Common myeloid progenitor, CD34-positive (primary cell): ENCODE measurements around the gene MCRIP1.

Source experiments
- CTCF ChIA-PET: fragments of 350-600 bp; sonication (Branson Sonifier 250); formaldehyde crosslinking; loops from one replicate; lab custom pipeline; 2021; ENCODE audit warnings: antibody characterized with exemption; lab: Charles Lee
- POLR2A ChIA-PET: fragments of 350-600 bp; sonication (Branson Sonifier 250); formaldehyde crosslinking; loops from one replicate; lab custom pipeline; 2021; ENCODE audit warnings: antibody characterized with exemption; lab: Charles Lee
- DNase-seq, 3 donors: peaks; one replicate each; pipeline versions ENCODE4 v3.0.0 to v3.0.0-alpha.2; 2013
- H3K27ac ChIP-seq, 2 experiments: 1 replicate in 1 of 2; 2 replicates in 1 of 2; pipeline ENCODE4 v1.7.0; 2013; ENCODE audit warnings: inconsistent platforms in 2 of 2, low read length in 2 of 2, mild to moderate bottlenecking in 2 of 2, low read depth in 1 of 2, moderate library complexity in 1 of 2; ENCODE audit not compliant: severe bottlenecking in 2 of 2, insufficient read depth in 1 of 2, poor library complexity in 1 of 2
- H3K27me3 ChIP-seq, 5 experiments: replicated peaks in 2 of 5; 1 replicate in 3 of 5; 2 replicates in 2 of 5; pipeline versions ENCODE4 v1.6.1 to v1.7.0; 2013; ENCODE audit warnings: low read length in 4 of 5, mild to moderate bottlenecking in 2 of 5, moderate library complexity in 2 of 5, inconsistent platforms in 1 of 5; ENCODE audit not compliant: insufficient read depth in 5 of 5, control insufficient read depth in 4 of 5
- H3K36me3 ChIP-seq, 4 experiments: 1 replicate in 2 of 4; 2 replicates in 2 of 4; pipeline versions ENCODE4 v1.6.1 to v1.7.0; 2013; ENCODE audit warnings: low read length in 3 of 4, control low read depth in 1 of 4, mild to moderate bottlenecking in 1 of 4; ENCODE audit not compliant: control insufficient read depth in 4 of 4, insufficient read depth in 4 of 4
- H3K4me1 ChIP-seq, 4 experiments: 1 replicate in 3 of 4; 2 replicates in 1 of 4; pipeline versions ENCODE4 v1.6.1 to v1.7.1; 2013; ENCODE audit warnings: low read length in 3 of 4, mild to moderate bottlenecking in 3 of 4, control low read depth in 1 of 4, inconsistent platforms in 1 of 4, moderate library complexity in 1 of 4; ENCODE audit not compliant: control insufficient read depth in 4 of 4, insufficient read depth in 4 of 4; ENCODE audit errors: control extremely low read depth in 1 of 4
- H3K4me3 ChIP-seq, 7 experiments: 1 replicate in 4 of 7; 2 replicates in 3 of 7; pipeline versions ENCODE4 v1.5.1 to v1.7.0; 2013; ENCODE audit warnings: mild to moderate bottlenecking in 7 of 7, low read length in 6 of 7, moderate library complexity in 6 of 7, inconsistent platforms in 2 of 7, low read depth in 2 of 7, control low read depth in 1 of 7; ENCODE audit not compliant: insufficient read depth in 4 of 7, control insufficient read depth in 1 of 7; ENCODE audit errors: extremely low read depth in 1 of 7
- H3K9me3 ChIP-seq, 5 experiments: 1 replicate in 4 of 5; 2 replicates in 1 of 5; pipeline versions ENCODE4 v1.6.1 to v1.7.1; 2013; ENCODE audit warnings: low read length in 4 of 5, mild to moderate bottlenecking in 2 of 5, inconsistent platforms in 1 of 5, low read depth in 1 of 5, moderate library complexity in 1 of 5; ENCODE audit not compliant: control insufficient read depth in 4 of 5, insufficient read depth in 2 of 5; ENCODE audit errors: control extremely low read depth in 1 of 5
- WGBS: methylation state at CpG from one replicate; pipeline ENCODE4 v1.1.5; 2013; ENCODE audit not compliant: insufficient coverage; 5-methylcytosine and 5-hydroxymethylcytosine counted together

MCRIP1 gene

GRCh38 chr17:81833921-81834830 is 1.1 kb upstream of the MCRIP1 start:
- Histone ChIP-seq H3K4me3 (peak overlapping the region; percentile 13 to 81 (median 54)), H3K9me3 (no peaks in the 10 kb centered on the region), H3K27me3 (no peaks in the 10 kb centered on the region), H3K36me3 (peaks cover 0 to 4% (median 0%) of the 10 kb centered on the region in 4 experiments), H3K27ac (peak overlapping the region in 1 of 2 experiments; percentile 91), H3K4me1 (peaks cover 0 to 34% (median 27%) of the 10 kb centered on the region in 4 experiments)
- no peak for DNase-seq
- ChIA-PET POLR2A (interaction anchor here (1.1 to 1.5 kb wide), 2 partner anchors 9 to 18 kb away, joined by 3 to 4 read pairs; no protein-coding TSS in a partner anchor), CTCF (interaction anchor here (0.9 to 2.9 kb wide), 2 partner anchors 12 to 19 kb away, joined by 3 to 9 read pairs; no protein-coding TSS in a partner anchor)
- WGBS: 84% methylated on average over 24 of the region's 31 CpGs

GRCh38 chr17:81832608-81833159 is 407 bp downstream of the MCRIP1 start:
- peak in 2 of 3 donors; percentile 40 to 50 for DNase-seq
- no peaks in the 10 kb centered on the region for H3K9me3 ChIP-seq
- peaks cover 0 to 36% (median 27%) of the 10 kb centered on the region in 4 experiments for H3K4me1 ChIP-seq
- 0% methylated on average over 56 of the region's 65 CpGs for WGBS
- ChIA-PET POLR2A (interaction anchor here (0.5 to 1.5 kb wide), 5 partner anchors 10 to 1290 kb away, joined by 3 to 4 read pairs (median 4); no protein-coding TSS in a partner anchor), CTCF (interaction anchor here (2.9 kb wide), 1 partner anchor 11 kb away, joined by 9 read pairs; no protein-coding TSS in a partner anchor)
- H3K27me3 ChIP-seq: no peaks in the 10 kb centered on the region
- peak overlapping the region in 1 of 2 experiments; percentile 62 for H3K27ac ChIP-seq
- H3K4me3 ChIP-seq: peak overlapping the region; percentile 45 to 81 (median 77)
- peaks cover 0 to 4% (median 0%) of the 10 kb centered on the region in 4 experiments for H3K36me3 ChIP-seq

- Histone ChIP-seq H3K27ac (peak overlapping the region in 1 of 2 experiments; percentile 62), H3K9me3 (no peaks in the 10 kb centered on the region), H3K36me3 (peaks cover 0 to 4% (median 0%) of the 10 kb centered on the region in 4 experiments), H3K4me1 (peaks cover 0 to 36% (median 27%) of the 10 kb centered on the region in 4 experiments), H3K4me3 (peak overlapping the region; percentile 45 to 81 (median 77)), H3K27me3 (no peaks in the 10 kb centered on the region)
- ChIA-PET CTCF (no interaction called here), POLR2A (no interaction called here)
- WGBS: 18% methylated on average over 17 of the region's 18 CpGs
- peak; percentile 45 to 78 (median 73) for DNase-seq
These were observed 1.0 kb downstream of the MCRIP1 start for GRCh38 chr17:81831957-81832607.

- Histone ChIP-seq H3K4me3 (peak overlapping the region in 2 of 7 experiments; percentile 77 to 81), H3K27me3 (no peaks in the 10 kb centered on the region), H3K27ac (no peak overlapping the region), H3K9me3 (no peaks in the 10 kb centered on the region), H3K4me1 (peaks cover 0 to 36% (median 27%) of the 10 kb centered on the region in 4 experiments), H3K36me3 (peaks cover 0 to 4% (median 0%) of the 10 kb centered on the region in 4 experiments)
- peak in 2 of 3 donors; percentile 38 to 57 for DNase-seq
- WGBS: 89% methylated on average over 4 of the region's 7 CpGs
- ChIA-PET CTCF (no interaction called here), POLR2A (no interaction called here)
These were observed 1.5 kb downstream of the MCRIP1 start for GRCh38 chr17:81831563-81831956.

- WGBS: 98% methylated on average over 6 of the region's 6 CpGs
- CTCF ChIA-PET: interaction anchor here (1.3 kb wide), 1 partner anchor 8 kb away, joined by 5 read pairs; no protein-coding TSS in a partner anchor
- POLR2A ChIA-PET: no interaction called here
- peaks cover 0 to 36% (median 27%) of the 10 kb centered on the region in 4 experiments for H3K4me1 ChIP-seq
- H3K9me3 ChIP-seq: no peaks in the 10 kb centered on the region
- H3K27me3 ChIP-seq: no peaks in the 10 kb centered on the region
- H3K36me3 ChIP-seq: peaks cover 0 to 4% (median under 1%) of the 10 kb centered on the region in 4 experiments
- no peak for DNase-seq
- no peak overlapping the region for H3K27ac ChIP-seq
- no peak overlapping the region for H3K4me3 ChIP-seq
These were observed 3.2 kb downstream of the MCRIP1 start for GRCh38 chr17:81829858-81830257.

GRCh38 chr17:81828656-81829055 is 4.4 kb downstream of the MCRIP1 start:
- Histone ChIP-seq H3K36me3 (peaks cover 2 to 12% (median 9%) of the 10 kb centered on the region in 4 experiments), H3K9me3 (no peaks in the 10 kb centered on the region), H3K4me1 (peaks cover 0 to 27% (median 21%) of the 10 kb centered on the region in 4 experiments), H3K27ac (no peak overlapping the region), H3K27me3 (no peaks in the 10 kb centered on the region), H3K4me3 (no peak overlapping the region)
- POLR2A ChIA-PET: no interaction called here
- 93% methylated on average over 6 of the region's 7 CpGs for WGBS
- CTCF ChIA-PET: interaction anchor here (1.2 to 1.9 kb wide), 4 partner anchors 8 to 143 kb away, joined by 3 to 5 read pairs (median 4); no protein-coding TSS in a partner anchor
- DNase-seq: no peak
